ENCODE data around the gene NPRL2.

- TF ChIP-seq EZH2phosphoT487 (IDR thresholded peaks at IDR 0.05; ENCODE audit: insufficient read depth, low read depth) (no peak), EZH2 (IDR thresholded peaks at IDR 0.05; ENCODE audit: insufficient read depth, poor library complexity, severe bottlenecking) (no peak)
Observed at GRCh38 chr3:50334339-50335075, 16.1 kb downstream of the NPRL2 start.
